HepG2 (cell line): ENCODE data around the gene OPTN. TPM values are rescaled to one million over a fixed set of nuclear protein-coding genes. Genes with fewer than 3 reads are reported as not detected.

ENCODE experiments used
- CREB1 ChIP-seq, 2 experiments: fragments of 450-650 bp in 1 of 2; IDR thresholded peaks; 2 replicates each; pipeline ENCODE4 v1.6.1; 2016 to 2017; ENCODE audit warnings: control low read depth in 1 of 2, mild to moderate bottlenecking in 1 of 2, missing compliant biosample characterization in 1 of 2, missing genetic modification characterization in 1 of 2
- DPF2 ChIP-seq: sonication (generic); formaldehyde crosslinking; IDR thresholded peaks from 2 replicates; pipeline ENCODE4 v1.4.0; 2020; ENCODE audit warnings: mild to moderate bottlenecking, low read depth, missing genetic modification reagents, borderline replicate concordance
- FOXJ3 ChIP-seq: sonication (generic); formaldehyde crosslinking; IDR thresholded peaks from 2 replicates; pipeline ENCODE4 v1.4.0; 2020; ENCODE audit warnings: missing genetic modification reagents, mild to moderate bottlenecking, borderline replicate concordance
- FOXP1 ChIP-seq, 2 experiments: fragments of 450-650 bp in 1 of 2; IDR thresholded peaks; 2 replicates each; pipeline ENCODE4 v1.6.1; 2017 to 2018; ENCODE audit warnings: antibody characterized with exemption in 1 of 2
- NR2F1 ChIP-seq, 2 experiments: fragments of 450-650 bp in 1 of 2; formaldehyde crosslinking in 1 of 2; IDR thresholded peaks; 2 replicates each; pipeline versions ENCODE4 v1.5.0 to v1.6.1; 2016 to 2020; ENCODE audit warnings: mild to moderate bottlenecking in 1 of 2, missing compliant biosample characterization in 1 of 2, missing genetic modification reagents in 1 of 2, moderate library complexity in 1 of 2
- PATZ1 ChIP-seq: sonication (generic); formaldehyde crosslinking; IDR thresholded peaks from 2 replicates; pipeline ENCODE4 v1.4.0; 2020; ENCODE audit warnings: missing genetic modification reagents
- SAP130 ChIP-seq: IDR thresholded peaks from 2 replicates; pipeline ENCODE4 v1.6.1; 2016; ENCODE audit warnings: low read depth
- SOX6 ChIP-seq, 2 experiments: fragments of 450-650 bp in 1 of 2; sonication (generic) in 1 of 2; formaldehyde crosslinking in 1 of 2; IDR thresholded peaks; 2 replicates each; pipeline versions ENCODE4 v1.4.0 to v1.6.1; 2017 to 2020; ENCODE audit warnings: antibody characterized with exemption in 1 of 2, mild to moderate bottlenecking in 1 of 2, missing genetic modification reagents in 1 of 2
- TEAD3 ChIP-seq: optimal IDR thresholded peaks from 2 replicates; pipeline ENCODE3; 2016; ENCODE audit warnings: borderline replicate concordance
- ZBED4 ChIP-seq: sonication (generic); formaldehyde crosslinking; IDR thresholded peaks from 2 replicates; pipeline ENCODE4 v1.4.0; 2020; ENCODE audit warnings: missing genetic modification reagents, borderline replicate concordance
- ZBTB10 ChIP-seq: sonication (generic); formaldehyde crosslinking; IDR thresholded peaks from 2 replicates; pipeline ENCODE4 v1.4.0; 2020; ENCODE audit warnings: missing genetic modification reagents, borderline replicate concordance
- ZNF607 ChIP-seq: sonication (generic); formaldehyde crosslinking; IDR thresholded peaks from 2 replicates; pipeline ENCODE4 v1.5.1; 2020; ENCODE audit warnings: missing genetic modification reagents, mild to moderate bottlenecking, borderline replicate concordance
- polyA plus RNA-seq, 8 experiments: library from polyadenylated mRNA; depleted of rRNA in 3 of 8; stranded (reverse) in 7 of 8; unstranded in 1 of 8; fragments of >200 nt; fragmentation: Illumina TruSeq in 4 of 8; extraction: Trizol in 4 of 8; gene quantifications; 2 replicates each; pipeline versions ENCODE4 v1.2.1 to v1.2.3, GENCODE V29; 2011 to 2016; ENCODE audit warnings: low read depth in 4 of 8, missing spikeins in 1 of 8, mixed read lengths in 1 of 8; ENCODE audit not compliant: insufficient read depth in 1 of 8
- total RNA-seq, 5 experiments: library from RNA; depleted of rRNA; stranded (reverse); fragments of >200 nt; fragmentation: Illumina TruSeq; extraction: Trizol; gene quantifications; 2 replicates each; pipeline ENCODE4 v1.2.3, GENCODE V29; 2016; ENCODE audit warnings: low read depth in 1 of 5

OPTN gene
- total and polyA plus RNA-seq, 2 of the 13 experiments (the other 11 are each of a cell fraction or from before 2014, with no cell fraction given), result 13.4 to 46.6 TPM

GRCh38 chr10:13173616-13174015 is 73.7 kb downstream of the OPTN start (continued):
- TF ChIP-seq SOX6 (IDR thresholded peaks at IDR 0.05), result no peak
- 0 out of 2 replicates have a peak, but pooled peaks have one; percentile 15 for TF ChIP-seq SOX6 (CRISPR knock-in tag; IDR thresholded peaks at IDR 0.05)
- TF ChIP-seq FOXP1 (IDR thresholded peaks at IDR 0.05), result no peak
- peak; percentile 39; the same call in 1 of the 2 replicates for TF ChIP-seq FOXP1 (CRISPR knock-in tag; IDR thresholded peaks at IDR 0.05)
- peak; percentile 34; the same call in 1 of the 2 replicates for TF ChIP-seq SAP130 (CRISPR knock-in tag)
- TF ChIP-seq DPF2, result 0 out of 2 replicates have a peak, but pooled peaks have one; percentile 18
- TF ChIP-seq PATZ1, result peak; percentile 80
- no peak for TF ChIP-seq CREB1 (IDR thresholded peaks at IDR 0.05)
- TF ChIP-seq CREB1 (CRISPR knock-in tag; IDR thresholded peaks at IDR 0.05), result no peak
- peak; percentile 41; the same call in 1 of the 2 replicates for TF ChIP-seq FOXJ3 (CRISPR knock-in tag)
- TF ChIP-seq ZBTB10 (CRISPR knock-in tag), result no peak
- TF ChIP-seq ZBED4 (CRISPR knock-in tag), result no peak
- peak in 1 of 2 experiments; percentile 51; a peak in 2 of 4 replicates for TF ChIP-seq NR2F1 (CRISPR knock-in tag; IDR thresholded peaks at IDR 0.05)
- no peak for TF ChIP-seq ZNF607 (CRISPR knock-in tag)
- peak; percentile 31 for TF ChIP-seq TEAD3
